ENCODE results near the gene RIMS1.

The RIMS1 gene

DNA sequence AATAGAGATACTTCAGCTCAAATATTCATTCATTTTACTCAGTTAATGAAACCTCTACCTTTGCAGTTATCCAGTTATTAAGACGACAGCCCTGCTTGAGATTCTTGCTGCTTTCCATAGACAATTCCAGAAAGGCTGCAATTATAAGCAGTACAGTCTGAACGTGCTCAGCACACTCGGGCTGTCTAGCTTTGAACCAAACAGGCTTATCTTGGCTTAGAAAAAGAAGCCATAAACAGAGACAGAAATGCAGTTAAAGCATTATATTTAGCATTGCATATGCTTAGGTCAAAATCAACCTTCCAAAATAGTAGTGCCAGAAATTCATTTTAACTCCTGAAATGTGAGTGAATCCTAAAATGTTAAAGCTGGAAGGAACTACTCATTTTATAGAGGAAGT lies 531.4 kb downstream of the RIMS1 start:
- DNase-seq = no peak

DNA sequence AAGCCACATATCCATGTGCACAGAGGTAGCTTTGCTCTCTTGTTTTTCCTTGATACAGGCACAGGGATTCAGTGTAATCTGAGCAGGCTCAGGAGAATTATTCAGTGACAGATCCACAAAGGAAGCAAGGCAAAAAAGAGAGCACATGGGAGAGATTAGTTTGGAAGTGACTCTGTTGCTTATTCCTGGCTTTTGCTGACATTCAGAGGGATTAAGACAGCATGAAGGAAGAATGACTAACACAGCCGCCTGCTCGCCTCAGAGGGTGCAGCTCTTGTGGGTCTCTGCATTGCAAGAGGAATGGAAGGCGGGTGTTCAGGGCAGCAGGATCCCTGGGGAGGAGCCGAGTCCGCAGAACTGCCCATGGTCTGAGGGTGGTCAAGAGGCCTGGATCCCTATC lies 532.1 kb downstream of the RIMS1 start:
- DNase-seq = peak; percentile 25

DNA sequence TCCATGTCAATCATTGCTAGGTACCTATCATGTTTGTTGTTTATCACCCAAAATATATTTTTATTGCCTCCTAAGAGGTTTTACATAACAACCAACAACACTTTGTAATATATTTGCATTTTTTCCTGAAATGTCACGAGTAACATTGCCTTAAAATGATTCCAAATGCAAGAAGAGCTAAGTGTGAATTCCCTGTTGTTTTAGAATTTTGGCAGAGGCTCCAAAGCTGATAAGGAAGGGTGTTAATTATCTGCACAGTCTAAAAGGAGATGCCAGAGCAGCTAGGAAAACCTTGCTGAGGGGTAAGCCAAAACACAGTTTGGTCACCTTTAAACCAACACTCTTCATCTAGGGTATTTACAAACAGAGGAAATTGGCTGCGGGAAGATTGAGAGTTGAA lies 533.6 kb downstream of the RIMS1 start:
- DNase-seq = no peak

DNA sequence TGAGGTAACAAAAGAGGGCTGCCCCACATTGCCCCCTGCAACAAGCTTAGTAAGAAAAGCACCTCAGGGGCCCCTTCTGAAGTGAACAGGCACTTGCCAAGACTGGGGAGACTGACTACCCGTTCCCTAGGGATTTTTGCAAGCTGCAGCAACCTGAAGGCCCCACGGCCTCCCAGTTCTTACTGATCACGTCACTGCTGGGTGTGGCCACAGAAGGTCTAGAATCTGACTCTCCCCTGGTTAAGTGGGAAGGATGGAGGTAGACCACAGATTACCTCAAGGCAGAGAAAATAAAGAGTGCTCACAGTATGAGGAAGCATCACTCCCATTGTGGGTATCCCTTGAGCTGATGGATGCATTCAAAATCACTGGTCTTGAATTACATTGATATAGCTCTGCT lies 534.1 kb downstream of the RIMS1 start:
- DNase-seq = no peak

DNA sequence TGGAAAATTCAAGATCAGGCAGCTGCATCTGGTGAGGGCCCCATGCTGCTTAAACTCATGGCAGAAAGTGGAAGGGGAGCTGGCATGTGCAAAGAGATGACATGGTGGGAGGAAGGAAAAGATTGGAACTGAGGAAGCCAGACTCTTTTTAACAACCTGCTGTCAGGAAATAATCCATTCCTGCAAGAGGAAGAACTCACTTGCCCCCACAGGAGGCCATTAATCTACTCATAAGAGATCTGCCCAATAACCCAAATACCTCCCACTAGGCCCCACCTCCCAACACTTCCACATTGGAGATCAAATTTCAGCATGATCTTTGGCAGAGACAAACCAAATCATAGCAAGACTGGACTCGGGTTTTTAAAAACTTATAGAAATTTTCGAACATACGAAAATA lies 535.0 kb downstream of the RIMS1 start:
- no peak for DNase-seq

DNA sequence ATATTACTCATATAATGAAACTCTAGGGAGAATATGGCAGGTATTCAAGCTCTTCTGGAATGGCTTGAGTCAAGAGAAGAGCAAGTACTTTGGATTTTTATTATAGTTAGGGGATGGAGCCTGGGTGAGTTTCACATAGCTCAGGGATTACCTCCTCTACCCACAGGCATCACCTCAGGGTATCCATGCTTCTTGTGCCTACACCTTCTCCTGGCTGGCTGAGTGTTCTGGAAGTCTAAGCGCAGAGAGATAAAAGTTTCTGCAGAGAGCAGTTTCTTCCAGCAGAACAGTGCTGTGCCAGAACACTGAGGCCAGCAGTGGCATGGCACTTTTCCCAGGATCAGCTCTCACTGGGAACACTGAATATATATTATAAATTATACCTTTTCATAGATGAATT lies 535.8 kb downstream of the RIMS1 start:
- DNase-seq = no peak

DNA sequence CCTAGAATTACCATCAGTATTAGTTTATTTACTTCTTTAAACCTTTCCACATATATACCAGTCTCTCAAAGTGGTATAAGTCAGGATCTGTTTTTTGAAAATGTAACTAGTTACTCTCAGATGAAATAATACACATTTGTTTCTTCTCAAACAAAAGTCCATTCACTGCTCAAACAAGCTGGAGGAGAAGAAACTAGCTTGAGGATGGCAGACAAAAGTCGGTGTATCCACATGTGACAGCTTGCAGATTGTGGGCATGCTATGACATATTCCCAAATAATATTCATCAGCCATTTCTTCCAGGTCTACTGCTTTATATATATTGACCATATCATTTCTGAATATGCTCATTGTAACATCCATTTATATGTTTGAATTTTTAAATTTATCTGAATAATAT lies 538.1 kb downstream of the RIMS1 start:
- DNase-seq = no peak

DNA sequence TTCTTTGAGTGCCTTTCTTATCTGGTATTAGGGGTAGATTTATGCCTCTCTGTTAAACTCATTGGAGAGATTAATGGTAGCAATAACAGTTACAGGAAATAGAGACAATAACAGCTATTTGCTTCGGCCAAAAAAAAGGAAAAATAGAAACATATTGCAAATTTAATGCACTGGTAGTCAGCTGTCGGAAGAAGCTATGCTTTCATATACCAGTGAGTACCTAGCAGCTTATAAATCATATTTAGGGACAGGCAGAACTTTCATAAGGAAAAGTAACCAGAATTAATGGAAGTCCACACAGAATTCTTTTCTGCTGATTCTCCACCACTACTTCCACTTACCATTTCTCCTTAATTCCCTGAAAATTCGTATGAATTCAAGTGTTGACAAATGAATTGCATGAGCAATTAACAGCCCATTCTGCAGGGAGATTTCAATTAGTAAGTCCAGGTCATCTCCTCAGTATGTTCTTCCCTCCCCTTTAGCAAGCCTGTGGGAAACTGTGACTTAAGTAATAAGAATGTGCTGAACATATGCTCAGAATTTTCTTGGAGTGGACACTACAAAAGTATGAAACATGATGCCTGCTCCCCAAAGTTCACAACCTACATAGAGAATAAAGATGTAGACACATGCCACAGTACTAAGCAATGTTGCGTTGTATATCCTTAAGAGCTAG lies 538.8 kb downstream of the RIMS1 start:
- DNase-seq = no peak

DNA sequence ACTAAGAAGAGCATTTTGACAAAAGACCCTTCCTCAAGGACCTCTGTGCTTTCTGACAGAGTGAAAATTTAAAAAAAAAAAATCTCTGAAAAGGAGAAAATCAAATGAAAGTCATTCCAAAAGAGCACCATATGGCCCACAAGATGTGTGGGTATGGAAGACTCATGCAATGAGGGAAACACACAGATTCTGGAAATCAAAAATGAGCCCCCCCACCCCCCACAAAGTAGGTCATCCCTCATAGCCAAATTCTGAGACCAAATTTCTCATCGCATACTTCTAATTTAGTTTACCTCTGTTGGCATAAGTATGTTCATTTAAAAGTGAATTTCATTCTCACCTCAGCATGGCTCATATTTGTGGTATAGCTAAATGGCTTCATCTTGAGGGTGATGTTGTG lies 554.3 kb downstream of the RIMS1 start:
- no peak for DNase-seq

DNA sequence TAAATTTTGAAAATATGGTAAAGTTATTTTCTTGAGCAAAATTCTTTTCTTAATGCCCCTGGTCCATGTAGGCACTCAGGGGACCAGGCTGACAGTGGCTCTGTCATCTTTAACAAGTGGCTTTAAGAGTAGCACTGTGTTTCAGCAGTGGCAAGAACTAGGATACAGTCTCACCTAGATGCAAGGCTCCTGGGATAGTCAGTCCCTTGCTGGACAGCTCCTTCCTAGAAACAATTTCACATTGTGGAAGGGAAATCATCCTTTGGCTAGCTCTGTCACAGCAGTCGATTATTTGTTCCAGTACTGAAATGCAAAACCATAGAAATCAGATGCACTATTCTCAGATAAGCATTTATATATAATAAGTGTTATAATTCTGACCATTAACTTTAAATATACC lies 560.1 kb downstream of the RIMS1 start:
- DNase-seq = no peak

Measured in retina (tissue), 1 donor.